Measurements from ENCODE around the gene SLC4A4. TPM values are rescaled to one million over a fixed set of nuclear protein-coding genes. Genes with fewer than 3 reads are reported as not detected.

Gene SLC4A4
- total and polyA plus RNA-seq, 5 donors from 2014 or later = not detected

DNA sequence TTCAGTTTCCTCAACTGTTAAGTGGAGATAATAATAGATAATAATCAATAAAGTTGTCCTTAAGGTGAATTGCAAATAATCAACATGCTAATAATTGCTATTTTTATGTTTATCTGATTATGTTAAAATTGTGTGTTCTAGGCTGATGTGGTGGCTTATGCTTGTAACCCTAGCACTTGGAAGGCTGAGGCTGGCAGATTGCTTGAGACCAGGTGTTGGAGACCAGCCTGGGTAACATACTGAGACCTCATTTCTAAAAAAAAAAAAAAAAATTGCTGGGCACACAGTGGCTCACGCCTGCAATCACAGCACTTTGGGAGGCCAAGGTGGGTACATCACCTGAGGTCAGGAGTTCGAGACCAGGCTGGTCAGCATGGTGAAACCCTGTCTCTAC is 269.9 kb downstream of the SLC4A4 start:
- Mint-ChIP-seq H3K27me3 (peaks cover 4% of the 10 kb centered on the region), H3K4me3 (no peak overlapping the region), H3K27ac (no peak overlapping the region), H3K36me3 (no peaks in the 10 kb centered on the region), H3K9me3 (peaks cover 0 to 5% (median 3%) of the 10 kb centered on the region in 7 donors), H3K4me1 (no peaks in the 10 kb centered on the region)
- H3K4me3 ChIP-seq (ENCODE audit: low read depth, low read length) = no peak overlapping the region
- no peak for DNase-seq
- H3K27me3 ChIP-seq (ENCODE audit: control insufficient read depth, insufficient read depth, low read length) = no peaks in the 10 kb centered on the region
- no peak overlapping the region for H3K27ac ChIP-seq (ENCODE audit: insufficient read depth, low read length, poor library complexity, severe bottlenecking)
- H3K4me1 ChIP-seq (ENCODE audit: control insufficient read depth, insufficient read depth, low read length, poor library complexity, severe bottlenecking) = no peaks in the 10 kb centered on the region
- no peak for ATAC-seq (ENCODE audit: low read depth in 2 of 2)
- H3K36me3 ChIP-seq (ENCODE audit: control insufficient read depth, insufficient read depth, low read length) = no peaks in the 10 kb centered on the region
- H3K9me3 ChIP-seq (ENCODE audit: control insufficient read depth in 2 of 2, low read length in 2 of 2) = no peaks in the 10 kb centered on the region

DNA sequence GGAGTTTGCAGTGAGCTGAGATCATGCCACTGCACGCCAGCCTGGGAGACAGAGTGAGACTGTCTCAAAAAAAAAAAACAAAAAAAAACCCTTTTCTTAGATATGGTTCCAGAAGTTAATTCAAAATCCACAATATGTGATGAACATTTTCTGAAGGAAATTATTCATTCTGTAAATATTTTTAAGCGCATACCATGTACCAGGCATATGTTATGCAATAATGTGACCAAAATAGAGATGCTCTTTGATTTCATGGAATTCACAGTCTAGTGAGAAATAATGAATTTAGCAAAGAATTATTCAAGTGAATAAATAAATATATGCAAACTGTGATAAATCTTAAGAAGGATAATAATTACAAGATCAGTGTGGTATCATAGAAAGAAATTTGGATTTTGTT is 270.3 kb downstream of the SLC4A4 start:
- H3K27me3 Mint-ChIP-seq = peaks cover 4% of the 10 kb centered on the region
- no peak for DNase-seq
- no peak overlapping the region for H3K4me3 Mint-ChIP-seq
- no peaks in the 10 kb centered on the region for H3K4me1 Mint-ChIP-seq
- no peaks in the 10 kb centered on the region for H3K9me3 ChIP-seq (ENCODE audit: control insufficient read depth in 2 of 2, low read length in 2 of 2)
- no peaks in the 10 kb centered on the region for H3K27me3 ChIP-seq (ENCODE audit: control insufficient read depth, insufficient read depth, low read length)
- H3K36me3 ChIP-seq (ENCODE audit: control insufficient read depth, insufficient read depth, low read length) = no peaks in the 10 kb centered on the region
- H3K4me3 ChIP-seq (ENCODE audit: low read depth, low read length) = no peak overlapping the region
- no peak for ATAC-seq (ENCODE audit: low read depth in 2 of 2)
- no peak overlapping the region for H3K27ac ChIP-seq (ENCODE audit: insufficient read depth, low read length, poor library complexity, severe bottlenecking)
- H3K27ac Mint-ChIP-seq = no peak overlapping the region
- no peaks in the 10 kb centered on the region for H3K36me3 Mint-ChIP-seq
- H3K4me1 ChIP-seq (ENCODE audit: control insufficient read depth, insufficient read depth, low read length, poor library complexity, severe bottlenecking) = no peaks in the 10 kb centered on the region
- H3K9me3 Mint-ChIP-seq = peaks cover 0 to 5% (median 3%) of the 10 kb centered on the region in 7 donors

DNA sequence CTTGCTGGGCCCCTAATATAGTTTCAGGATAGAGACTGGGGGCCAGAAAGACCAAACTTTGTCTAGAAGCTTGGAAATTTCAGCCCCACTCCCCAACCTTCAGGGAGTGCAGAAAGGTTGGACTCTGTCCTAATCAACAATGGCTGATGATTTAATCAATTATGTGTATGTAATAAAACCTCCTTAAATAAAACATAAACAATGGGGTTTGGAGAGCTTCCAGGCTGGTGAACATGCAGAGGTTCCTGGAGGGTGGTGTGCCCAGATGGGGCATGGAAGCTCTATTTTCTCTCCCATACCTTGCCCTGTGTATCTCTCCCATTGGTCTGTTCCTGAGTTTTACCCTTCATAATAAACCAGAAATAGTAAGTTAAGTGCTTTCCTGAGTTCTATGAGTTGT is 270.8 kb downstream of the SLC4A4 start:
- Mint-ChIP-seq H3K27ac (no peak overlapping the region), H3K36me3 (no peaks in the 10 kb centered on the region), H3K4me1 (no peaks in the 10 kb centered on the region), H3K9me3 (peaks cover 0 to 5% (median 3%) of the 10 kb centered on the region in 7 donors), H3K4me3 (no peak overlapping the region), H3K27me3 (peaks cover 4% of the 10 kb centered on the region)
- no peak for ATAC-seq (ENCODE audit: low read depth in 2 of 2)
- Histone ChIP-seq H3K36me3 (ENCODE audit: control insufficient read depth, insufficient read depth, low read length) (no peaks in the 10 kb centered on the region), H3K27me3 (ENCODE audit: control insufficient read depth, insufficient read depth, low read length) (no peaks in the 10 kb centered on the region), H3K4me1 (ENCODE audit: control insufficient read depth, insufficient read depth, low read length, poor library complexity, severe bottlenecking) (no peaks in the 10 kb centered on the region), H3K27ac (ENCODE audit: insufficient read depth, low read length, poor library complexity, severe bottlenecking) (no peak overlapping the region), H3K9me3 (ENCODE audit: control insufficient read depth in 2 of 2, low read length in 2 of 2) (no peaks in the 10 kb centered on the region), H3K4me3 (ENCODE audit: low read depth, low read length) (no peak overlapping the region)
- no peak for DNase-seq

DNA sequence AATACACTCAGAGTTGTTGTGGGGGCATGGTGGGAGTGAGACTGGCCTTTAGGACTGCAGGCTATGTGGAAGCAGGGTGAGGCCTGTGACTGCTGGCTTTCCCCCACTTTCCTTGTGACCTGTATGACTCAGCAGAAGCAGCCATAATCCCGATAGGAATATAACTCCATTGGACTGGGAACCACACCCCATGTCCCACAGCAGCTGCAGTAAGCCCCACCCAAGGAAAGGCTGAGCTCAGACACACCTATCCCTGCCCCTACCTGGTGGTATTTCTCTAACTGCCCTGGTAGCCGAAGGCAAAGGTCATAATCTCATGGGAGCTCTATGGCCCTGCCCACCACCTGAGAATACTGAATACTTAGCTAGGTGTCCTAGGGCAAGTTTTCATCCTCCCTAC is 275.8 kb downstream of the SLC4A4 start:
- Histone ChIP-seq H3K36me3 (ENCODE audit: control insufficient read depth, insufficient read depth, low read length) (no peaks in the 10 kb centered on the region), H3K9me3 (ENCODE audit: control insufficient read depth in 2 of 2, low read length in 2 of 2) (peaks cover 0 to 1% of the 10 kb centered on the region in 2 experiments), H3K4me3 (ENCODE audit: low read depth, low read length) (no peak overlapping the region), H3K27ac (ENCODE audit: insufficient read depth, low read length, poor library complexity, severe bottlenecking) (no peak overlapping the region), H3K4me1 (ENCODE audit: control insufficient read depth, insufficient read depth, low read length, poor library complexity, severe bottlenecking) (no peaks in the 10 kb centered on the region), H3K27me3 (ENCODE audit: control insufficient read depth, insufficient read depth, low read length) (no peaks in the 10 kb centered on the region)
- no peak overlapping the region for H3K4me3 Mint-ChIP-seq
- H3K4me1 Mint-ChIP-seq = no peaks in the 10 kb centered on the region
- H3K27me3 Mint-ChIP-seq = peaks cover 1% of the 10 kb centered on the region
- peaks cover 0 to 10% (median 5%) of the 10 kb centered on the region in 7 donors for H3K9me3 Mint-ChIP-seq
- no peaks in the 10 kb centered on the region for H3K36me3 Mint-ChIP-seq
- DNase-seq (no peak), ATAC-seq (ENCODE audit: low read depth in 2 of 2) (no peak)
- no peak overlapping the region for H3K27ac Mint-ChIP-seq

DNA sequence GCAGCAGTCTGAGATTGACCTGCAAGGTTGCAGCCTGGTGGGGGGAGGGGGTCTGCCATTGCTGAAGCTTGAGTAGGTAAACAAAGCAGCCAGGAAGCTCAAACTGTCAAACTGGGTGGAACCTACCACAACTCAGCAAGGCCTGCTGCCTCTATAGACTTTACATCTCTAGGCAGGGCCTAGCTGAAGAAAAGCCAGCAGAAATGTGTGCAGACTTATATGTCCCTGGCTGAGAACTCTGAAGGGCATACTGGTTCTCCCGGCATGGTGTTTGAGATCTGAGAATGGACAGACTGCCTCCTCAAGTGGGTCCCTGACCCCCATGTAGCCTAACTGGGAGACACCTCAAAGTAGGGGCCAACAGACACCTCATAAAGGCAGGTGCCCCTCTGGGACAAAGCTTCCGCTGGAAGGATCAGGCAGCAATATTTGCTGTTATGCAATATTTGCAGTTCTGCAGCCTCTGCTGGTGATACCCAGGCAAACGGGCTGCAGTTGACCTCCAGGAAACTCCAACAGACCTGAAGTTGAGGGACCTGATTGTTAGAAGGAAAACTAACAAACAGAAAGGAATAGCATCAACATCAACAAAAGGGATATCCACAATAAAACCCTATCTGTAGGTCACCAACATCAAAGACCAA is 277.5 kb downstream of the SLC4A4 start:
- Histone ChIP-seq H3K27ac (ENCODE audit: insufficient read depth, low read length, poor library complexity, severe bottlenecking) (no peak overlapping the region), H3K9me3 (ENCODE audit: control insufficient read depth in 2 of 2, low read length in 2 of 2) (peaks cover 0 to 1% of the 10 kb centered on the region in 2 experiments), H3K27me3 (ENCODE audit: control insufficient read depth, insufficient read depth, low read length) (no peaks in the 10 kb centered on the region), H3K4me1 (ENCODE audit: control insufficient read depth, insufficient read depth, low read length, poor library complexity, severe bottlenecking) (no peaks in the 10 kb centered on the region), H3K4me3 (ENCODE audit: low read depth, low read length) (no peak overlapping the region), H3K36me3 (ENCODE audit: control insufficient read depth, insufficient read depth, low read length) (no peaks in the 10 kb centered on the region)
- Mint-ChIP-seq H3K4me1 (no peaks in the 10 kb centered on the region), H3K27me3 (no peaks in the 10 kb centered on the region), H3K36me3 (no peaks in the 10 kb centered on the region), H3K9me3 (peaks cover 0 to 12% (median 7%) of the 10 kb centered on the region in 7 donors), H3K27ac (no peak overlapping the region), H3K4me3 (no peak overlapping the region)
- DNase-seq = no peak
- ATAC-seq (ENCODE audit: low read depth in 2 of 2) = no peak
